BLaER1 treated with 17β-estradiol and CSF1 and Interleukin-3, amounts not matched to agents 10 nM and 100 nM (cell line): ENCODE data around the gene NUP37.
"Not testable (repeated sequence)": the region's sequence is repeated elsewhere in the genome, so short reads cannot be mapped to it uniquely, and the experiment has no call there.

Source experiments
- H3K27ac ChIP-seq, 11 experiments: shearing (Covaris generic); formaldehyde crosslinking; 2 replicates each; pipeline ENCODE4 v1.8.1; 2022
- H3K27me3 ChIP-seq, 11 experiments: shearing (Covaris generic); formaldehyde crosslinking; 2 replicates each; pipeline ENCODE4 v1.8.1; 2022
- H3K36me3 ChIP-seq, 11 experiments: shearing (Covaris generic); formaldehyde crosslinking; 2 replicates each; pipeline ENCODE4 v1.8.1; 2022
- H3K4me1 ChIP-seq, 10 experiments: shearing (Covaris generic); formaldehyde crosslinking; 2 replicates each; pipeline ENCODE4 v1.8.1; 2022
- H3K4me2 ChIP-seq, 11 experiments: shearing (Covaris generic); formaldehyde crosslinking; 2 replicates each; pipeline ENCODE4 v1.8.1; 2022
- H3K4me3 ChIP-seq, 10 experiments: shearing (Covaris generic); formaldehyde crosslinking; 2 replicates each; pipeline ENCODE4 v1.8.1; 2022
- H3K9ac ChIP-seq, 11 experiments: shearing (Covaris generic); formaldehyde crosslinking; 2 replicates each; pipeline ENCODE4 v1.8.1; 2022
- H3K9me3 ChIP-seq, 11 experiments: shearing (Covaris generic); formaldehyde crosslinking; replicated peaks in 1 of 11; 2 replicates each; pipeline ENCODE4 v1.8.1; 2022
- H4K20me1 ChIP-seq, 11 experiments: shearing (Covaris generic); formaldehyde crosslinking; 2 replicates each; pipeline ENCODE4 v1.8.1; 2022
- Cebpa-rat ChIP-seq, 11 experiments: shearing (Covaris generic); IDR thresholded peaks; 2 replicates each; pipeline ENCODE4 v1.8.1; 2022

NUP37 gene

GRCh38 chr12:102095677-102096263 is 24.1 kb downstream of the NUP37 start:
- Histone ChIP-seq H4K20me1 (no peaks in the 10 kb centered on the region), H3K4me2 (no peak overlapping the region), H3K27me3 (no peaks in the 10 kb centered on the region), H3K4me3 (no peak overlapping the region), H3K9me3 (peaks cover 0 to 3% (median 0%) of the 10 kb centered on the region in 11 experiments; a peak in 3 of 22 replicates), H3K4me1 (peaks cover 0 to 7% (median 0%) of the 10 kb centered on the region in 10 experiments; a peak in 6 of 20 replicates), H3K9ac (no peak overlapping the region), H3K36me3 (peaks cover 19 to 68% (median 31%) of the 10 kb centered on the region in 11 experiments; a peak in 21 of 22 replicates), H3K27ac (no peak overlapping the region)
- TF ChIP-seq Cebpa-rat (IDR thresholded peaks at IDR 0.05): no peak

- no peaks in the 10 kb centered on the region for H4K20me1 ChIP-seq
- H3K4me3 ChIP-seq: no peak overlapping the region
- no peak overlapping the region for H3K27ac ChIP-seq
- peaks cover 0 to 7% (median 0%) of the 10 kb centered on the region in 10 experiments; a peak in 6 of 20 replicates for H3K4me1 ChIP-seq
- no peak for TF ChIP-seq Cebpa-rat (IDR thresholded peaks at IDR 0.05)
- H3K27me3 ChIP-seq: no peaks in the 10 kb centered on the region
- peaks cover 14 to 62% (median 29%) of the 10 kb centered on the region in 11 experiments for H3K36me3 ChIP-seq
- H3K9ac ChIP-seq: no peak overlapping the region
- H3K9me3 ChIP-seq: peaks cover 11 to 19% (median 13%) of the 10 kb centered on the region in 11 experiments
- H3K4me2 ChIP-seq: no peak overlapping the region
These were observed 26.6 kb downstream of the NUP37 start for GRCh38 chr12:102093319-102093718.

DNA sequence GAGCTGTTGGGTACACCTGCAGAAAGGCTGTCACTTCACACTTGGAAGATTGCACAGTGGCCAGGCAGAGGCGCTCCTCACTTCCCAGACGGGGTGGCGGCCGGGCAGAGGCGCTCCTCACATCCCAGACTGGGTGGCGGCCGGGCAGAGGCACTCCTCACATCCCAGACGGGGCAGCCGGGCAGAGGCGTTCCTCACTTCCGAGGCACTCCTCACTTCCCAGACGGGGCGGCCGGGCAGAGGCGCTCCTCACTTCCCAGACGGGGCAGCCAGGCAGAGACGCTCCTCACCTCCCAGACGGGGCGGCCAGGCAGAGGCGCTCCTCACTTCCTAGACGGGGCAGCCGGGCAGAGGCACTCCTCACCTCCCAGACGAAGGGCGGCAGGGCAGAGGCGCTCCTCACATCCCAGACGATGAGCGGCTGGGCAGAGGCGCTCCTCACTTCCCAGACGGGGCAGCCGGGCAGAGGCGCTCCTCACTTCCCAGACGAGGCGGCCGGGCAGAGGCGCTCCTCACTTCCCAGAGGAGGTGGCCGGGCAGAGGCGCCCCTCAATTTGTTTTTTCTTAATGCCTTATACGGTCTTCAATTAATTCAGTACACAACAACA is 30.6 kb downstream of the NUP37 start:
- peaks cover 11 to 19% (median 13%) of the 10 kb centered on the region in 11 experiments for H3K9me3 ChIP-seq
- not testable (repeated sequence) for H3K27me3 ChIP-seq, H3K9ac ChIP-seq, H3K27ac ChIP-seq, H3K4me2 ChIP-seq, H3K4me1 ChIP-seq, H3K4me3 ChIP-seq, H4K20me1 ChIP-seq
- H3K36me3 ChIP-seq: peaks cover 25 to 63% (median 38%) of the 10 kb centered on the region in 11 experiments

- no peak overlapping the region for H3K4me3 ChIP-seq
- peaks cover 42 to 98% (median 62%) of the 10 kb centered on the region in 11 experiments for H3K36me3 ChIP-seq
- H3K4me2 ChIP-seq: no peak overlapping the region
- H3K9me3 ChIP-seq: no peaks in the 10 kb centered on the region
- no peaks in the 10 kb centered on the region for H4K20me1 ChIP-seq
- H3K4me1 ChIP-seq: no peaks in the 10 kb centered on the region
- no peak overlapping the region for H3K9ac ChIP-seq
- no peak for TF ChIP-seq Cebpa-rat (IDR thresholded peaks at IDR 0.05)
- no peaks in the 10 kb centered on the region for H3K27me3 ChIP-seq
- H3K27ac ChIP-seq: no peak overlapping the region
These were observed 39.1 kb downstream of the NUP37 start for GRCh38 chr12:102080842-102081241.

- not testable (repeated sequence) for H3K27ac ChIP-seq, H3K4me3 ChIP-seq, H3K9ac ChIP-seq, H3K4me1 ChIP-seq, H3K27me3 ChIP-seq, H3K9me3 ChIP-seq, H4K20me1 ChIP-seq, H3K4me2 ChIP-seq
- H3K36me3 ChIP-seq: peaks cover 23 to 48% (median 33%) of the 10 kb centered on the region in 11 experiments
These were observed 47.8 kb downstream of the NUP37 start for GRCh38 chr12:102072092-102072491.

GRCh38 chr12:102069707-102070106 is 50.2 kb downstream of the NUP37 start:
- Histone ChIP-seq H3K9me3 (no peaks in the 10 kb centered on the region), H3K27ac (no peak overlapping the region), H3K27me3 (no peaks in the 10 kb centered on the region), H3K4me2 (no peak overlapping the region), H3K4me1 (no peaks in the 10 kb centered on the region), H4K20me1 (no peaks in the 10 kb centered on the region), H3K36me3 (peaks cover 4 to 25% (median 11%) of the 10 kb centered on the region in 11 experiments; a peak in 13 of 22 replicates), H3K4me3 (no peak overlapping the region), H3K9ac (no peak overlapping the region)
- no peak for TF ChIP-seq Cebpa-rat (IDR thresholded peaks at IDR 0.05)

DNA sequence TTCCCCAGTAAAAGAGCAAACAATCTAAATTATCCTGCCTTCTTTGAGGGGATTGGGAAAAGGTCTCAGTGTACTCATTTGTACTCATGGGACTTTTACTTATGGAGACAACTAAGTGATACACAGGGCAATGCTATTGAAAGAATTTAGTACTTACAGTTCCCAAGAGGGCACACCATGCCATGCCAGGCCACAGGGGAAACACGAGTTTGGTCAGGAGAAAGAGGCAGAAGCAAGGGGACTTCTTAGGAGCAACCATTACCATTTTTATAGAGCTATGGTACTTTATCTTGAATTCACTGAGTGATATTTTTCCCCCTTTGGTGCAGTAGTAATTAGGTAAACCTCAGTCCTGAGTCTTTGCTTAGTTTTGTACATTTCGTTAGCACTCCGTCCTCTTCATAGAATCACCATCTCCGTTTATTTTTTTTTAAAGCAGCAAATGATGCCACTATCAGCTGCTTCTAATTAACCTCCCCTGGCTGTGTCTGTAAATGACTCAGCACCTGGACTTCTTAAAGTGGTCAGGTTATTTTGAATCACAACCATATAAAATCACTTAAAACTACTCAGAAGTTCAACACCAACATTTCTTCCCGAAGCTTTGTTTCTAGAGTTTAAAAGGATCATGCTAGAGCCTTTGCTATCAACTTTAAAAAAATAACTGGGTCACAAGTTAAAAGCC is 52.2 kb downstream of the NUP37 start:
- TF ChIP-seq Cebpa-rat (IDR thresholded peaks at IDR 0.05): no peak
- no peaks in the 10 kb centered on the region for H3K27me3 ChIP-seq
- H4K20me1 ChIP-seq: no peaks in the 10 kb centered on the region
- no peak overlapping the region for H3K9ac ChIP-seq
- H3K27ac ChIP-seq: no peak overlapping the region
- H3K4me2 ChIP-seq: no peak overlapping the region
- no peaks in the 10 kb centered on the region for H3K4me1 ChIP-seq
- H3K4me3 ChIP-seq: no peak overlapping the region
- no peaks in the 10 kb centered on the region for H3K9me3 ChIP-seq
- 0 out of 22 replicates have a peak, but pooled peaks cover 0 to 8% (median 0%) of the 10 kb centered on the region in 11 experiments for H3K36me3 ChIP-seq

DNA sequence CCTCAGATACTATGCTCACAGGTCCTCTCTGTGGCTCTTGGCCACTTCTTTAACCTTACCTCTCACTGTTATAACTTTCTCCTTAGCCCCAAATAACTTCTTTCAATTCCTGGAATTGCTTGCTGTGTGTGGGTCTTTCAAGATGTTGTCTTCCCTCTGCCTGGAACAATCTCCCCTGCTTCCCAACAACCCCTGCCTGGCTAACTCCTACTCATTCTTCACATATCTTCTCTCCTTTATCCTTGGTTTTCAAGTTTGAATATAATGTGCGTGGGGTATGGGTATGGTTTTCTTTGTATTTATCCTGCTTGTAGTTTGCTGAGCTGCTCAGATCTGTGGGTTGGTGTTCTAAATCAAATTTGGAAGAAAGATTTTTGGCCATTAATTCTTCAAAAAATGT is 55.4 kb downstream of the NUP37 start:
- TF ChIP-seq Cebpa-rat (IDR thresholded peaks at IDR 0.05): no peak
- Histone ChIP-seq H4K20me1 (no peaks in the 10 kb centered on the region), H3K4me3 (no peak overlapping the region), H3K27ac (no peak overlapping the region), H3K4me2 (no peak overlapping the region), H3K9ac (no peak overlapping the region), H3K27me3 (no peaks in the 10 kb centered on the region), H3K4me1 (peaks cover 0 to 11% (median 8%) of the 10 kb centered on the region in 10 experiments; a peak in 13 of 20 replicates), H3K9me3 (no peaks in the 10 kb centered on the region), H3K36me3 (peaks cover 0 to 2% (median 0%) of the 10 kb centered on the region in 11 experiments; a peak in 4 of 22 replicates)

- no peak overlapping the region for H3K9ac ChIP-seq
- peaks cover 0 to 13% (median 8%) of the 10 kb centered on the region in 10 experiments; a peak in 13 of 20 replicates for H3K4me1 ChIP-seq
- H3K4me3 ChIP-seq: no peak overlapping the region
- no peak overlapping the region for H3K27ac ChIP-seq
- H3K27me3 ChIP-seq: no peaks in the 10 kb centered on the region
- H3K4me2 ChIP-seq: no peak overlapping the region
- no peak for TF ChIP-seq Cebpa-rat (IDR thresholded peaks at IDR 0.05)
- no peaks in the 10 kb centered on the region for H3K9me3 ChIP-seq
- H4K20me1 ChIP-seq: no peaks in the 10 kb centered on the region
- peaks cover 0 to 15% (median 5%) of the 10 kb centered on the region in 11 experiments; a peak in 8 of 22 replicates for H3K36me3 ChIP-seq
These were observed 56.8 kb downstream of the NUP37 start for GRCh38 chr12:102063069-102063468.
